Measurements from ENCODE around the gene CYP2B6. TPM values are rescaled to one million over a fixed set of nuclear protein-coding genes. Genes with fewer than 3 reads are reported as not detected.
"Not testable (repeated sequence)": the region's sequence is repeated elsewhere in the genome, so short reads cannot be mapped to it uniquely, and the experiment has no call there.

The CYP2B6 gene
- total RNA-seq, result not detected
- polyA plus RNA-seq, result not detected
- 0 to 0.08 (median 0) reads per million in 6 experiments for total RNA-seq

- no peak within 1 kb of the TSS for H3K4me3 Mint-ChIP-seq
- H3K4me1 Mint-ChIP-seq, result no peaks in the 10 kb centered on the region
- H3K36me3 Mint-ChIP-seq, result peaks cover 0 to 13% (median 8%) of the 10 kb centered on the region in 3 donors
- DNase-seq (no peak), ATAC-seq (no peak)
- peaks cover 4 to 26% (median 8%) of the 10 kb centered on the region in 9 donors for H3K9me3 Mint-ChIP-seq
- peaks cover 4 to 23% (median 10%) of the 10 kb centered on the region in 5 donors for H3K27me3 Mint-ChIP-seq
- POLR2A ChIA-PET, result no interaction called here
- peak within 1 kb of the TSS in 1 of 10 donors; percentile 55 for H3K27ac Mint-ChIP-seq
These were observed at the start of gene CYP2B6 for GRCh38 chr19:40990972-40991381. Gene CYP2B6, plus strand, starts transcription at chr19:40991282. Its CDS starts 24 bp downstream, at chr19:40991306.

GRCh38 chr19:40941481-40942219, 49.4 kb upstream of the CYP2B6 start:
- POLR2A ChIA-PET, result no interaction called here
- Mint-ChIP-seq H3K4me1 (peaks cover 0 to 2% (median 0%) of the 10 kb centered on the region in 4 donors), H3K36me3 (peaks cover 0 to 9% (median 9%) of the 10 kb centered on the region in 3 donors), H3K4me3 (no peak overlapping the region), H3K27ac (no peak overlapping the region), H3K9me3 (no peaks in the 10 kb centered on the region), H3K27me3 (peaks cover 0 to 20% (median 11%) of the 10 kb centered on the region in 5 donors)
- ATAC-seq, result no peak
- no peak for DNase-seq

GRCh38 chr19:40945645-40946044, 45.4 kb upstream of the CYP2B6 start:
- H3K9me3 Mint-ChIP-seq, result no peaks in the 10 kb centered on the region
- peaks cover 0 to 9% (median 9%) of the 10 kb centered on the region in 3 donors for H3K36me3 Mint-ChIP-seq
- no peaks in the 10 kb centered on the region for H3K4me1 Mint-ChIP-seq
- H3K27ac Mint-ChIP-seq, result no peak overlapping the region
- POLR2A ChIA-PET, result no interaction called here
- ATAC-seq (no peak), DNase-seq (no peak)
- no peak overlapping the region for H3K4me3 Mint-ChIP-seq
- H3K27me3 Mint-ChIP-seq, result peaks cover 0 to 16% (median 7%) of the 10 kb centered on the region in 5 donors

- POLR2A ChIA-PET, result no interaction called here
- Mint-ChIP-seq H3K27me3 (peaks cover 0 to 16% (median 7%) of the 10 kb centered on the region in 5 donors), H3K36me3 (peaks cover 0 to 9% (median 9%) of the 10 kb centered on the region in 3 donors), H3K4me3 (no peak overlapping the region), H3K27ac (peak overlapping the region in 1 of 10 donors; percentile 57), H3K9me3 (peaks cover 0 to 6% (median under 1%) of the 10 kb centered on the region in 9 donors), H3K4me1 (no peaks in the 10 kb centered on the region)
- no peak for DNase-seq
- no peak for ATAC-seq
These were observed 44.0 kb upstream of the CYP2B6 start for GRCh38 chr19:40947114-40947513.

- ATAC-seq (no peak), DNase-seq (no peak)
- Mint-ChIP-seq H3K4me1 (no peaks in the 10 kb centered on the region), H3K27ac (peak overlapping the region in 2 of 10 donors; percentile 0 to 8), H3K4me3 (no peak overlapping the region), H3K27me3 (peaks cover 0 to 16% (median 7%) of the 10 kb centered on the region in 5 donors), H3K9me3 (peaks cover 0 to 10% (median 5%) of the 10 kb centered on the region in 9 donors), H3K36me3 (peaks cover 0 to 12% (median 9%) of the 10 kb centered on the region in 3 donors)
- POLR2A ChIA-PET, result no interaction called here
These were observed 43.5 kb upstream of the CYP2B6 start for GRCh38 chr19:40947573-40947972.

GRCh38 chr19:40948580-40949299, 42.3 kb upstream of the CYP2B6 start:
- POLR2A ChIA-PET, result interaction anchor here (0.5 kb wide), 1 partner anchor 443 kb away, joined by 5 read pairs; no protein-coding TSS in a partner anchor
- ATAC-seq, result no peak
- peaks cover 0 to 17% (median 7%) of the 10 kb centered on the region in 5 donors for H3K27me3 Mint-ChIP-seq
- H3K27ac Mint-ChIP-seq, result no peak overlapping the region
- H3K9me3 Mint-ChIP-seq, result peaks cover 0 to 22% (median 16%) of the 10 kb centered on the region in 9 donors
- no peak for DNase-seq
- no peak overlapping the region for H3K4me3 Mint-ChIP-seq
- no peaks in the 10 kb centered on the region for H3K4me1 Mint-ChIP-seq
- H3K36me3 Mint-ChIP-seq, result peaks cover 0 to 24% (median 21%) of the 10 kb centered on the region in 3 donors

GRCh38 chr19:40954573-40954972, 36.5 kb upstream of the CYP2B6 start:
- POLR2A ChIA-PET, result interaction anchor here (1.7 kb wide), 1 partner anchor 16 kb away, joined by 4 read pairs; no protein-coding TSS in a partner anchor

GRCh38 chr19:40959338-40959737, 31.7 kb upstream of the CYP2B6 start:
- Mint-ChIP-seq H3K4me3 (no peak overlapping the region), H3K27ac (no peak overlapping the region), H3K9me3 (peaks cover 3 to 38% (median 11%) of the 10 kb centered on the region in 9 donors), H3K27me3 (peaks cover 8 to 21% (median 14%) of the 10 kb centered on the region in 5 donors), H3K36me3 (peaks cover 0 to 27% (median 12%) of the 10 kb centered on the region in 3 donors), H3K4me1 (peaks cover 0 to 9% (median 0%) of the 10 kb centered on the region in 4 donors)
- POLR2A ChIA-PET, result no interaction called here
- no peak for ATAC-seq
- no peak for DNase-seq

More at GRCh38 chr19:40954573-40954972, 36.5 kb upstream of the CYP2B6 start:
- Mint-ChIP-seq H3K27me3 (peaks cover 0 to 8% (median 3%) of the 10 kb centered on the region in 5 donors), H3K4me1 (no peaks in the 10 kb centered on the region), H3K9me3 (peaks cover 7 to 65% (median 28%) of the 10 kb centered on the region in 9 donors), H3K36me3 (peaks cover 0 to 47% (median 30%) of the 10 kb centered on the region in 3 donors), H3K4me3 (no peak overlapping the region), H3K27ac (peak overlapping the region in 1 of 10 donors; percentile 17)
- DNase-seq (no peak), ATAC-seq (no peak)

GRCh38 chr19:40960062-40960685, 30.9 kb upstream of the CYP2B6 start:
- DNase-seq, result no peak
- Mint-ChIP-seq H3K4me3 (no peak overlapping the region), H3K27me3 (peaks cover 8 to 21% (median 14%) of the 10 kb centered on the region in 5 donors), H3K27ac (no peak overlapping the region), H3K4me1 (peaks cover 0 to 9% (median 0%) of the 10 kb centered on the region in 4 donors), H3K36me3 (peaks cover 0 to 18% (median 11%) of the 10 kb centered on the region in 3 donors), H3K9me3 (peaks cover 0 to 30% (median 7%) of the 10 kb centered on the region in 9 donors)
- ATAC-seq, result no peak
- POLR2A ChIA-PET, result no interaction called here

GRCh38 chr19:40960780-40961179, 30.3 kb upstream of the CYP2B6 start:
- H3K4me1 Mint-ChIP-seq, result peaks cover 0 to 9% (median 0%) of the 10 kb centered on the region in 4 donors
- H3K27me3 Mint-ChIP-seq, result peaks cover 8 to 21% (median 14%) of the 10 kb centered on the region in 5 donors
- DNase-seq (no peak), ATAC-seq (no peak)
- POLR2A ChIA-PET, result no interaction called here
- H3K27ac Mint-ChIP-seq, result no peak overlapping the region
- peaks cover 0 to 16% (median 11%) of the 10 kb centered on the region in 3 donors for H3K36me3 Mint-ChIP-seq
- H3K4me3 Mint-ChIP-seq, result no peak overlapping the region
- H3K9me3 Mint-ChIP-seq, result peaks cover 0 to 26% (median 7%) of the 10 kb centered on the region in 9 donors

GRCh38 chr19:40962460-40962961, 28.6 kb upstream of the CYP2B6 start:
- Mint-ChIP-seq H3K4me3 (no peak overlapping the region), H3K4me1 (peaks cover 0 to 9% (median 2%) of the 10 kb centered on the region in 4 donors)

GRCh38 chr19:40964361-40964760, 26.7 kb upstream of the CYP2B6 start:
- POLR2A ChIA-PET, DNase-seq, ATAC-seq, H3K36me3 Mint-ChIP-seq, H3K4me3 Mint-ChIP-seq, H3K9me3 Mint-ChIP-seq: not testable (repeated sequence)
- H3K4me1 Mint-ChIP-seq, result peaks cover 9 to 17% (median 15%) of the 10 kb centered on the region in 4 donors
- H3K27ac Mint-ChIP-seq, result peak overlapping the region in 1 of 10 donors; percentile 21
- peaks cover 8 to 24% (median 14%) of the 10 kb centered on the region in 5 donors for H3K27me3 Mint-ChIP-seq

More at GRCh38 chr19:40962460-40962961, 28.6 kb upstream of the CYP2B6 start:
- Mint-ChIP-seq H3K27me3 (peaks cover 8 to 22% (median 14%) of the 10 kb centered on the region in 5 donors), H3K9me3 (peaks cover 0 to 8% (median 6%) of the 10 kb centered on the region in 9 donors), H3K27ac (peak overlapping the region in 1 of 10 donors; percentile 14), H3K36me3 (peaks cover 0 to 5% (median 3%) of the 10 kb centered on the region in 3 donors)
- POLR2A ChIA-PET, result interaction anchor here (1.6 kb wide), 1 partner anchor 8 kb away, joined by 5 read pairs; no protein-coding TSS in a partner anchor
- no peak for DNase-seq
- no peak for ATAC-seq
